SK-N-MC (cell line): ENCODE data around the gene SCFD2.

Source experiments
- DNase-seq: peaks from one replicate; pipeline ENCODE4 v3.0.0-alpha.2; 2011; ENCODE audit warnings: low read depth, low spot score
- H3K27ac ChIP-seq: fragments of 200-600 bp; sonication (generic); 2 replicates; pipeline ENCODE4 v1.5.1; 2016; ENCODE audit warnings: mixed run types
- H3K36me3 ChIP-seq: fragments of 200-600 bp; sonication (generic); 2 replicates; pipeline ENCODE4 v1.6.1; 2017; ENCODE audit warnings: antibody characterized with exemption, low read length, mixed read lengths; ENCODE audit not compliant: insufficient read depth
- H3K4me3 ChIP-seq: fragments of 200-600 bp; sonication (generic); 2 replicates; pipeline ENCODE4 v1.5.1; 2016
- H3K9ac ChIP-seq: fragments of 200-600 bp; sonication (generic); 2 replicates; pipeline ENCODE4 v1.8.0; 2017; ENCODE audit warnings: mixed run types, mixed read lengths; ENCODE audit not compliant: insufficient read length
- H3K9me3 ChIP-seq: fragments of 200-600 bp; sonication (generic); 2 replicates; pipeline ENCODE4 v1.6.1; 2017; ENCODE audit warnings: low read depth, mild to moderate bottlenecking, antibody characterized with exemption, low read length, moderate library complexity, mixed read lengths
- EZH2 ChIP-seq: fragments of 200-600 bp; sonication (generic); IDR thresholded peaks from one replicate; pipeline ENCODE4 v1.6.1; 2017; ENCODE audit warnings: antibody characterized with exemption
- FOXP2 ChIP-seq: optimal IDR thresholded peaks from 2 replicates; pipeline ENCODE3; 2011; ENCODE audit warnings: mild to moderate bottlenecking, moderate library complexity; ENCODE audit not compliant: insufficient read depth; ENCODE audit errors: extremely low read length, control extremely low read depth
- POLR2AphosphoS5 ChIP-seq: IDR thresholded peaks from 2 replicates; pipeline ENCODE4 v1.6.1; 2012; ENCODE audit warnings: mild to moderate bottlenecking, low read depth, low read length, borderline replicate concordance

Gene SCFD2

GRCh38 chr4:52976523-52977230, 389.2 kb downstream of the SCFD2 start:
- Histone ChIP-seq H3K9me3 (no peaks in the 10 kb centered on the region), H3K36me3 (no peaks in the 10 kb centered on the region), H3K27ac (no peak overlapping the region), H3K4me3 (no peak overlapping the region), H3K9ac (no peak overlapping the region)
- TF ChIP-seq EZH2: no peak
- TF ChIP-seq FOXP2: no peak
- no peak for TF ChIP-seq POLR2AphosphoS5
- no peak for DNase-seq

- no peak overlapping the region for H3K9ac ChIP-seq
- no peaks in the 10 kb centered on the region for H3K36me3 ChIP-seq
- H3K4me3 ChIP-seq: no peak overlapping the region
- H3K27ac ChIP-seq: no peak overlapping the region
- DNase-seq: no peak
- H3K9me3 ChIP-seq: no peaks in the 10 kb centered on the region
- TF ChIP-seq EZH2 (no peak), POLR2AphosphoS5 (no peak), FOXP2 (no peak)
Observed at GRCh38 chr4:52968691-52969090, 397.2 kb downstream of the SCFD2 start.

GRCh38 chr4:52968241-52968640, 397.6 kb downstream of the SCFD2 start:
- no peaks in the 10 kb centered on the region for H3K36me3 ChIP-seq
- H3K27ac ChIP-seq: no peak overlapping the region
- H3K4me3 ChIP-seq: no peak overlapping the region
- H3K9ac ChIP-seq: no peak overlapping the region
- no peaks in the 10 kb centered on the region for H3K9me3 ChIP-seq
- TF ChIP-seq FOXP2: no peak
- TF ChIP-seq POLR2AphosphoS5: no peak
- no peak for TF ChIP-seq EZH2
- no peak for DNase-seq

- no peaks in the 10 kb centered on the region for H3K9me3 ChIP-seq
- H3K36me3 ChIP-seq: no peaks in the 10 kb centered on the region
- no peak for TF ChIP-seq EZH2
- TF ChIP-seq POLR2AphosphoS5: no peak
- TF ChIP-seq FOXP2: no peak
- DNase-seq: no peak
- H3K9ac ChIP-seq: no peak overlapping the region
- H3K4me3 ChIP-seq: no peak overlapping the region
- H3K27ac ChIP-seq: no peak overlapping the region
Observed at GRCh38 chr4:52966781-52967180, 399.1 kb downstream of the SCFD2 start.

GRCh38 chr4:52966172-52966571, 399.7 kb downstream of the SCFD2 start:
- TF ChIP-seq EZH2 (no peak), POLR2AphosphoS5 (no peak), FOXP2 (no peak)
- Histone ChIP-seq H3K4me3 (no peak overlapping the region), H3K27ac (no peak overlapping the region), H3K9me3 (no peaks in the 10 kb centered on the region), H3K9ac (no peak overlapping the region), H3K36me3 (no peaks in the 10 kb centered on the region)
- no peak for DNase-seq

GRCh38 chr4:52964561-52965101, 401.2 kb downstream of the SCFD2 start:
- H3K36me3 ChIP-seq: no peaks in the 10 kb centered on the region
- no peak overlapping the region for H3K27ac ChIP-seq
- no peaks in the 10 kb centered on the region for H3K9me3 ChIP-seq
- no peak for DNase-seq
- TF ChIP-seq FOXP2 (no peak), POLR2AphosphoS5 (no peak), EZH2 (no peak)
- no peak overlapping the region for H3K4me3 ChIP-seq
- no peak overlapping the region for H3K9ac ChIP-seq

GRCh38 chr4:52964011-52964410, 401.9 kb downstream of the SCFD2 start:
- Histone ChIP-seq H3K4me3 (no peak overlapping the region), H3K27ac (no peak overlapping the region), H3K9me3 (no peaks in the 10 kb centered on the region), H3K9ac (no peak overlapping the region), H3K36me3 (no peaks in the 10 kb centered on the region)
- DNase-seq: no peak
- TF ChIP-seq FOXP2: no peak
- TF ChIP-seq POLR2AphosphoS5: no peak
- no peak for TF ChIP-seq EZH2

GRCh38 chr4:52962721-52963120, 403.1 kb downstream of the SCFD2 start:
- DNase-seq: no peak
- Histone ChIP-seq H3K4me3 (no peak overlapping the region), H3K9me3 (no peaks in the 10 kb centered on the region), H3K36me3 (no peaks in the 10 kb centered on the region), H3K27ac (no peak overlapping the region), H3K9ac (no peak overlapping the region)
- TF ChIP-seq FOXP2 (no peak), POLR2AphosphoS5 (no peak), EZH2 (no peak)

GRCh38 chr4:52961666-52962412, 404.0 kb downstream of the SCFD2 start:
- no peak for TF ChIP-seq EZH2
- TF ChIP-seq POLR2AphosphoS5: no peak
- TF ChIP-seq FOXP2: no peak
- Histone ChIP-seq H3K9me3 (no peaks in the 10 kb centered on the region), H3K4me3 (no peak overlapping the region), H3K27ac (no peak overlapping the region), H3K36me3 (no peaks in the 10 kb centered on the region), H3K9ac (no peak overlapping the region)
- DNase-seq: no peak
